Kidney (tissue), 14 donors: Measurements from ENCODE around the gene SEMA3E. TPM values are rescaled to one million over a fixed set of nuclear protein-coding genes. Genes with fewer than 3 reads are reported as not detected.
A peak's percentile ranks its signal among the peaks of the same experiment; 100 is the strongest.

Experiments used
- DNase-seq, 5 donors: peaks; one replicate each; pipeline ENCODE4 v3.0.0-alpha.2; 2013 to 2020
- FAIRE-seq: peaks from 2 replicates; lab custom pipeline; 2012; peaks lifted over from hg19 to GRCh38; lab: Jason Lieb, UNC
- H3K27ac ChIP-seq, 2 donors: one replicate each; pipeline ENCODE4 v1.7.0; 2013; ENCODE audit warnings: low read depth in 2 of 2, low read length in 2 of 2, inconsistent platforms in 1 of 2
- H3K27me3 ChIP-seq: one replicate; pipeline ENCODE4 v1.7.1; 2013; ENCODE audit warnings: low read length, inconsistent platforms; ENCODE audit not compliant: control insufficient read depth, insufficient read depth
- H3K36me3 ChIP-seq, 3 donors: one replicate each; pipeline versions ENCODE4 v1.7.0 to v1.7.1; 2013; ENCODE audit warnings: low read length in 3 of 3, control low read depth in 1 of 3, inconsistent platforms in 1 of 3; ENCODE audit not compliant: insufficient read depth in 3 of 3, control insufficient read depth in 2 of 3
- H3K4me1 ChIP-seq, 3 donors: one replicate each; pipeline versions ENCODE4 v1.7.0 to v1.7.1; 2013; ENCODE audit warnings: low read length in 3 of 3, inconsistent platforms in 1 of 3, low read depth in 1 of 3; ENCODE audit not compliant: control insufficient read depth in 2 of 3, insufficient read depth in 2 of 3
- H3K4me3 ChIP-seq, 3 donors: one replicate each; pipeline versions ENCODE4 v1.7.0 to v1.8.1; 2013; ENCODE audit warnings: low read length in 3 of 3, control low read depth in 1 of 3, inconsistent platforms in 1 of 3
- H3K9ac ChIP-seq, 3 donors: one replicate each; pipeline versions ENCODE4 v1.7.0 to v1.7.1; 2013; ENCODE audit warnings: low read length in 3 of 3, control low read depth in 1 of 3, inconsistent platforms in 1 of 3
- H3K9me3 ChIP-seq, 3 donors: one replicate each; pipeline versions ENCODE4 v1.7.0 to v1.7.1; 2013; ENCODE audit warnings: low read length in 3 of 3, control low read depth in 1 of 3, inconsistent platforms in 1 of 3; ENCODE audit not compliant: control insufficient read depth in 2 of 3, insufficient read depth in 1 of 3
- intact Hi-C: fragments of 100-400 bp; cut with DNase I; formaldehyde crosslinking; loops from one replicate; pipeline ENCODE4 v1.11.1; 2022
- polyA plus RNA-seq: library from polyadenylated mRNA; stranded (reverse); fragments of 350-450 nt; fragmentation: Illumina TruSeq; extraction: RNeasy Lipid Tissue Mini Kit (QIAGEN cat#74804); gene quantifications from one replicate; pipeline ENCODE4 v1.2.3, GENCODE V29; 2014; ENCODE audit warnings: low read depth, low replicate concordance; ENCODE audit not compliant: insufficient read depth
- total RNA-seq: library from RNA; stranded (reverse); fragmentation: NEBNext Ultra II Directional; extraction: Animal tissue kit (Norgen Biotek cat#: 25700); gene quantifications from one replicate; pipeline ENCODE4 v1.2.1, GENCODE V29; 2021
- TF ChIP-seq, protein P1 (sequence below): IDR thresholded peaks from 3 replicates; pipeline ENCODE4 v1.5.1; 2012; ENCODE audit warnings: mild to moderate bottlenecking, moderate library complexity, borderline replicate concordance; ENCODE audit not compliant: insufficient read depth; ENCODE audit errors: extremely low read depth
- donor health status: control.
- donor health status: control.
- donor health status: control.
- donor health status: control.
- donor health status: control.
- donor health status: DM: yes; HTN: yes; CAD: no.
- donor health status: Normal renal cell carcinoma (clear cell type).

The SEMA3E gene
- total and polyA plus RNA-seq, 2 donors from 2014 or later, result 0.15 to 1.1 TPM

GRCh38 chr7:83550100-83550499 is 98.8 kb downstream of the SEMA3E start:
- Histone ChIP-seq H3K27ac (no peak overlapping the region), H3K36me3 (no peaks in the 10 kb centered on the region), H3K4me3 (no peak overlapping the region), H3K9ac (no peak overlapping the region), H3K27me3 (no peaks in the 10 kb centered on the region), H3K9me3 (no peaks in the 10 kb centered on the region), H3K4me1 (no peaks in the 10 kb centered on the region)
- DNase-seq (no peak), FAIRE-seq (no peak)
- TF ChIP-seq, protein P1, sequence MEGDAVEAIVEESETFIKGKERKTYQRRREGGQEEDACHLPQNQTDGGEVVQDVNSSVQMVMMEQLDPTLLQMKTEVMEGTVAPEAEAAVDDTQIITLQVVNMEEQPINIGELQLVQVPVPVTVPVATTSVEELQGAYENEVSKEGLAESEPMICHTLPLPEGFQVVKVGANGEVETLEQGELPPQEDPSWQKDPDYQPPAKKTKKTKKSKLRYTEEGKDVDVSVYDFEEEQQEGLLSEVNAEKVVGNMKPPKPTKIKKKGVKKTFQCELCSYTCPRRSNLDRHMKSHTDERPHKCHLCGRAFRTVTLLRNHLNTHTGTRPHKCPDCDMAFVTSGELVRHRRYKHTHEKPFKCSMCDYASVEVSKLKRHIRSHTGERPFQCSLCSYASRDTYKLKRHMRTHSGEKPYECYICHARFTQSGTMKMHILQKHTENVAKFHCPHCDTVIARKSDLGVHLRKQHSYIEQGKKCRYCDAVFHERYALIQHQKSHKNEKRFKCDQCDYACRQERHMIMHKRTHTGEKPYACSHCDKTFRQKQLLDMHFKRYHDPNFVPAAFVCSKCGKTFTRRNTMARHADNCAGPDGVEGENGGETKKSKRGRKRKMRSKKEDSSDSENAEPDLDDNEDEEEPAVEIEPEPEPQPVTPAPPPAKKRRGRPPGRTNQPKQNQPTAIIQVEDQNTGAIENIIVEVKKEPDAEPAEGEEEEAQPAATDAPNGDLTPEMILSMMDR, result no peak
- intact Hi-C loops, result no loop called here

DNA sequence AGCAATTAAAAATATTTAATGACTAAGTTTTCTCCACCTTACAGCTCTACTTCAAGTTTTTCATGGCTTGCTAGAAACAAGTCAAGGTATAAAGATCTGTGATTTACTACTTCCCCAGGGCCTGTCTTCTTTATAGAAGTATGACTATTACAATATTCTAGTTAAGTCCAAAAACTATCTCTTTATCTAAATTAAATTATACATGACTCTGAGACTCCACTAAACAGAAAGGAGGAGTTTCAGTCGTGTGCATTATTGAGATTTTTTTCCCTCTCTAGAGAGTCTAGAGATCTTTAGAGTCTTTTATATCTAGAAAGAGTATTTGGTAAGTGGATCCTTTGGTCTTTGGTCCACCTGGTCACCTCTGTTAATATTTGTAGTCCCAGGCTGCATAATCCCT is 100.7 kb downstream of the SEMA3E start:
- H3K4me1 ChIP-seq, result no peaks in the 10 kb centered on the region
- no peak overlapping the region for H3K4me3 ChIP-seq
- no peaks in the 10 kb centered on the region for H3K27me3 ChIP-seq
- H3K27ac ChIP-seq, result no peak overlapping the region
- H3K9me3 ChIP-seq, result no peaks in the 10 kb centered on the region
- intact Hi-C loops, result no loop called here
- TF ChIP-seq, protein P1, result no peak
- FAIRE-seq (no peak), DNase-seq (no peak)
- no peak overlapping the region for H3K9ac ChIP-seq
- no peaks in the 10 kb centered on the region for H3K36me3 ChIP-seq

GRCh38 chr7:83547526-83547925 is 101.4 kb downstream of the SEMA3E start:
- no peaks in the 10 kb centered on the region for H3K4me1 ChIP-seq
- no peaks in the 10 kb centered on the region for H3K27me3 ChIP-seq
- H3K9me3 ChIP-seq, result no peaks in the 10 kb centered on the region
- intact Hi-C loops, result no loop called here
- no peaks in the 10 kb centered on the region for H3K36me3 ChIP-seq
- FAIRE-seq, result no peak
- no peak overlapping the region for H3K9ac ChIP-seq
- H3K4me3 ChIP-seq, result no peak overlapping the region
- H3K27ac ChIP-seq, result no peak overlapping the region
- TF ChIP-seq, protein P1, result no peak
- DNase-seq, result peak in 3 of 5 donors; percentile 12 to 29 (median 25)

GRCh38 chr7:83546586-83546985 is 102.4 kb downstream of the SEMA3E start:
- TF ChIP-seq, protein P1, result no peak
- Histone ChIP-seq H3K36me3 (no peaks in the 10 kb centered on the region), H3K27me3 (no peaks in the 10 kb centered on the region), H3K9ac (no peak overlapping the region), H3K4me1 (no peaks in the 10 kb centered on the region), H3K4me3 (no peak overlapping the region), H3K9me3 (no peaks in the 10 kb centered on the region), H3K27ac (no peak overlapping the region)
- DNase-seq (no peak), FAIRE-seq (no peak)
- intact Hi-C loops, result no loop called here
